ENCODE data around the gene SLC20A1.
"Not testable (repeated sequence)": the region's sequence is repeated elsewhere in the genome, so short reads cannot be mapped to it uniquely, and the experiment has no call there.

SLC20A1 gene

GRCh38 chr2:112684415-112684775, 38.7 kb downstream of the SLC20A1 start:
- DNase-seq = no peak

GRCh38 chr2:112685271-112685884, 39.6 kb downstream of the SLC20A1 start:
- no peak for DNase-seq

GRCh38 chr2:112686348-112687217, 40.8 kb downstream of the SLC20A1 start:
- DNase-seq = no peak

- no peak for DNase-seq
Observed at GRCh38 chr2:112687522-112687921, 41.8 kb downstream of the SLC20A1 start.

- no peak for DNase-seq
Observed at GRCh38 chr2:112688086-112688880, 42.5 kb downstream of the SLC20A1 start.

GRCh38 chr2:112690853-112691401, 45.2 kb downstream of the SLC20A1 start:
- DNase-seq = peak; percentile 45 to 47

GRCh38 chr2:112691881-112692281, 46.1 kb downstream of the SLC20A1 start:
- DNase-seq = no peak

GRCh38 chr2:112692495-112692911, 46.8 kb downstream of the SLC20A1 start:
- peak; percentile 49 to 52 for DNase-seq

GRCh38 chr2:112692918-112693317, 47.2 kb downstream of the SLC20A1 start:
- peak; percentile 33 to 38 for DNase-seq

- no peak for DNase-seq
Observed at GRCh38 chr2:112693596-112693995, 47.9 kb downstream of the SLC20A1 start.

- no peak for DNase-seq
Observed at GRCh38 chr2:112694182-112694581, 48.4 kb downstream of the SLC20A1 start.

- DNase-seq = no peak
Observed at GRCh38 chr2:112698834-112699515, 53.2 kb downstream of the SLC20A1 start.

GRCh38 chr2:112699984-112700667, 54.4 kb downstream of the SLC20A1 start:
- no peak for DNase-seq

- DNase-seq = no peak
Observed at GRCh38 chr2:112701052-112701451, 55.3 kb downstream of the SLC20A1 start.

- DNase-seq = no peak
Observed at GRCh38 chr2:112703684-112704083, 57.9 kb downstream of the SLC20A1 start.

- DNase-seq = no peak
Observed at GRCh38 chr2:112705575-112705974, 59.8 kb downstream of the SLC20A1 start.

GRCh38 chr2:112706170-112706664, 60.5 kb downstream of the SLC20A1 start:
- DNase-seq = peak in 1 of 2 donors; percentile 35

- DNase-seq = not testable (repeated sequence)
Observed at GRCh38 chr2:112706947-112707346, 61.2 kb downstream of the SLC20A1 start.

- no peak for DNase-seq
Observed at GRCh38 chr2:112708968-112709367, 63.2 kb downstream of the SLC20A1 start.

GRCh38 chr2:112709703-112710102, 64.0 kb downstream of the SLC20A1 start:
- no peak for DNase-seq

- DNase-seq = no peak
Observed at GRCh38 chr2:112710956-112711750, 65.4 kb downstream of the SLC20A1 start.

Data from stimulated activated CD4-positive, alpha-beta T cell treated with anti-CD3 and anti-CD28 coated beads, Interleukin-2, amount 100 ng/mL, for 48 hours (primary cell).